Esophagus muscularis mucosa (tissue), 4 donors: Measurements from ENCODE around the gene CSTF1. TPM values are rescaled to one million over a fixed set of nuclear protein-coding genes. Genes with fewer than 3 reads are reported as not detected.

Experiments used
- DNase-seq: peaks from one replicate; pipeline ENCODE4 v3.0.0-alpha.2; 2017; ENCODE audit errors: extremely low spot score
- H3K27ac ChIP-seq, 4 donors: fragments of 200-600 bp; sonication (generic); replicated peaks in 1 of 4; 1 replicate in 3 of 4; 2 replicates in 1 of 4; pipeline ENCODE4 v1.5.1; 2016 to 2019; ENCODE audit warnings: mild to moderate bottlenecking in 1 of 4
- H3K27me3 ChIP-seq, 4 donors: fragments of 200-600 bp; sonication (generic); one replicate each; pipeline versions ENCODE4 v1.5.1 to v1.6.0; 2016 to 2019
- H3K36me3 ChIP-seq, 4 donors: fragments of 200-600 bp; sonication (generic); one replicate each; pipeline ENCODE4 v1.5.1; 2016 to 2019
- H3K4me1 ChIP-seq, 4 donors: fragments of 200-600 bp; sonication (generic); one replicate each; pipeline ENCODE4 v1.5.1; 2016 to 2019
- H3K4me3 ChIP-seq, 4 donors: fragments of 200-600 bp; sonication (generic); 1 replicate in 2 of 4; 2 replicates in 2 of 4; pipeline ENCODE4 v1.5.1; 2016 to 2019; ENCODE audit warnings: mild to moderate bottlenecking in 4 of 4, moderate library complexity in 1 of 4
- H3K9me3 ChIP-seq, 4 donors: fragments of 200-600 bp; sonication (generic); 1 replicate in 3 of 4; 2 replicates in 1 of 4; pipeline ENCODE4 v1.5.1; 2016 to 2019
- EP300 ChIP-seq: sonication (generic); formaldehyde crosslinking; IDR thresholded peaks from one replicate; pipeline ENCODE4 v1.6.1; 2017; ENCODE audit warnings: antibody characterized with exemption
- POLR2A ChIP-seq: fragments of 450-650 bp; IDR thresholded peaks from one replicate; pipeline ENCODE4 v1.6.1; 2017; ENCODE audit warnings: antibody characterized with exemption, moderate library complexity, mild to moderate bottlenecking, low read depth
- POLR2AphosphoS5 ChIP-seq, 2 donors: sonication (generic); formaldehyde crosslinking; IDR thresholded peaks; one replicate each; pipeline ENCODE4 v1.6.1; 2017; ENCODE audit warnings: antibody characterized with exemption in 2 of 2
- WGBS: methylation state at CpG from one replicate; pipeline ENCODE4 v1.1.5; 2018; 5-methylcytosine and 5-hydroxymethylcytosine counted together
- intact Hi-C: fragments of 100-400 bp; cut with DNase I; formaldehyde crosslinking; loops from one replicate; pipeline ENCODE4 v1.15.1; 2023
- total RNA-seq, 4 donors: library from RNA; depleted of rRNA; stranded (reverse); fragments of >200 nt; gene quantifications; one replicate each; pipeline versions ENCODE4 v1.1.0 to v1.2.1, GENCODE V29; 2016
- TF ChIP-seq, protein P1 (sequence below), 3 experiments: fragments of 200-600 bp in 2 of 3; fragments of 450-650 bp in 1 of 3; sonication (generic) in 2 of 3; IDR thresholded peaks; one replicate each; pipeline ENCODE4 v1.5.1; 2017 to 2019; ENCODE audit warnings: antibody characterized with exemption in 3 of 3, mild to moderate bottlenecking in 2 of 3, moderate library complexity in 1 of 3

CSTF1 gene
- total RNA-seq, 4 donors from 2014 or later = 16.2 to 22.9 (median 20.7) TPM

DNA sequence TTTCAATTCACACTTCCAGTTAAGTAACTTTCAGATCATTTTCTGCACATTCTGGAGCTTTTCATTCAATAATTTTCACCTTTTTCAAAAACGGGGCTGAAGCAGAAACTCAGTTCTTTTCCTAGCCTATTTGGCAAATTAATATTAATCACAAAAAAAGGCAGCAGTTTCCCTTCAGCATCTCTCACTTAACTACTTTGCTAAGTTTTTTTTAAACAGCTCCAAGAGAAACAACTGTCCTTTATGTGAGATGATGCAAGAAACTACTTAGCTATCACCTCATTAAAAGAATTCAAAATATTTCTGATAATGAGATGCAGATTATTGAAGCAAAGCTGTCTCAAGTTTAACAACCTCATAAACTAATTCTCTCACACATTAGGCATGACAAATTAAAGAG, 31.4 kb downstream of the CSTF1 start:
- Histone ChIP-seq H3K4me1 (peaks cover 3 to 19% (median 8%) of the 10 kb centered on the region in 4 donors), H3K9me3 (no peaks in the 10 kb centered on the region), H3K36me3 (no peaks in the 10 kb centered on the region), H3K27me3 (no peaks in the 10 kb centered on the region), H3K4me3 (no peak overlapping the region), H3K27ac (no peak overlapping the region)
- WGBS = 32% methylated on average over 1 of the region's 1 CpG
- intact Hi-C loops = no loop called here
- no peak for DNase-seq
- TF ChIP-seq, protein P1, sequence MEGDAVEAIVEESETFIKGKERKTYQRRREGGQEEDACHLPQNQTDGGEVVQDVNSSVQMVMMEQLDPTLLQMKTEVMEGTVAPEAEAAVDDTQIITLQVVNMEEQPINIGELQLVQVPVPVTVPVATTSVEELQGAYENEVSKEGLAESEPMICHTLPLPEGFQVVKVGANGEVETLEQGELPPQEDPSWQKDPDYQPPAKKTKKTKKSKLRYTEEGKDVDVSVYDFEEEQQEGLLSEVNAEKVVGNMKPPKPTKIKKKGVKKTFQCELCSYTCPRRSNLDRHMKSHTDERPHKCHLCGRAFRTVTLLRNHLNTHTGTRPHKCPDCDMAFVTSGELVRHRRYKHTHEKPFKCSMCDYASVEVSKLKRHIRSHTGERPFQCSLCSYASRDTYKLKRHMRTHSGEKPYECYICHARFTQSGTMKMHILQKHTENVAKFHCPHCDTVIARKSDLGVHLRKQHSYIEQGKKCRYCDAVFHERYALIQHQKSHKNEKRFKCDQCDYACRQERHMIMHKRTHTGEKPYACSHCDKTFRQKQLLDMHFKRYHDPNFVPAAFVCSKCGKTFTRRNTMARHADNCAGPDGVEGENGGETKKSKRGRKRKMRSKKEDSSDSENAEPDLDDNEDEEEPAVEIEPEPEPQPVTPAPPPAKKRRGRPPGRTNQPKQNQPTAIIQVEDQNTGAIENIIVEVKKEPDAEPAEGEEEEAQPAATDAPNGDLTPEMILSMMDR (IDR thresholded peaks at IDR 0.05) = no peak
- TF ChIP-seq EP300 (no peak), POLR2A (no peak), POLR2AphosphoS5 (IDR thresholded peaks at IDR 0.05) (no peak)

DNA sequence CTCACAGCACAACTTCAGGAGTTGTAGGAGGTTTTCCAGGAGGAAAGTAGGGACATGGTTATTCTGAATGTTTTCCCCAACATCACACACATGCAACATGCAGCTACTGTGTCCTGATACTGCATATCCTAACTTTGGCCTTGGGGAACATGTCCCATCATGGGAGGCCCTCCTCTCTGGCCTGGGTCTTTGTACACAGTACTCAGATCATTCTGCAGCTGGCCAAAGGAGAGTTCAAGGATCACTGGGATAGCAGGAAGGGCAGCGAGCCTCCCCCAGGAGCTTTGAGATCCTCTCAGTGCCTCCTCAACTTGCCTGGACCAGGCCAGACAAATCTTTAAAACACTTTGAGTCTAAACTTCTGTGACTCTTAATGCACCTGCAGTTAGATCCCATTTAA, 32.5 kb downstream of the CSTF1 start:
- WGBS = 100% methylated on average over 1 of the region's 1 CpG

DNA sequence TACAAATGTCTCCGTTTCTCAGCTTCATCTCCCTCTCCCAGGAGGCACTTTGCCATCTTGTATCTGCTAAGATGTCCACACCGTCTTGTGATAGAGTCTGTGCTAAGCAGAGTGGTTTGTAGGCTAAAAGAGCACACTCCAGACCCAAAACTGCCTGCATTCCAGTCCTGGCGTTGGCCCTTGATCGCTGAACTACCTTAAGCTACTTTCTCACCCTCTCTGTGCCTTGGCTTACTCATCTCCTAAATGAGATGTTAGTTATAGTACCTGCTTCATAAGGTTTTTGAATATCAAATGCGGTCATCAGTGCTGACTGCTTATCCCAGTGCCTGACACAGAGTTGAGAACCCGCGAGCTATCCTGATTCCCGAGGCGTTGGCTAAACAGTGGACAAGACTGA, 33.6 kb downstream of the CSTF1 start:
- no peak overlapping the region for H3K27ac ChIP-seq
- H3K4me1 ChIP-seq = peaks cover 3 to 39% (median 26%) of the 10 kb centered on the region in 4 donors
- TF ChIP-seq, protein P1 (IDR thresholded peaks at IDR 0.05) = no peak
- TF ChIP-seq POLR2A (no peak), POLR2AphosphoS5 (IDR thresholded peaks at IDR 0.05) (no peak)
- no peaks in the 10 kb centered on the region for H3K36me3 ChIP-seq
- 97% methylated on average over 9 of the region's 9 CpGs for WGBS
- no peaks in the 10 kb centered on the region for H3K27me3 ChIP-seq
- intact Hi-C loops = no loop called here
- no peaks in the 10 kb centered on the region for H3K9me3 ChIP-seq
- DNase-seq = no peak
- no peak overlapping the region for H3K4me3 ChIP-seq

More for the DNA sequence above, 32.5 kb downstream of the CSTF1 start:
- Histone ChIP-seq H3K4me1 (peaks cover 3 to 29% (median 15%) of the 10 kb centered on the region in 4 donors), H3K27me3 (no peaks in the 10 kb centered on the region), H3K36me3 (no peaks in the 10 kb centered on the region), H3K27ac (no peak overlapping the region), H3K4me3 (no peak overlapping the region), H3K9me3 (no peaks in the 10 kb centered on the region)
- no peak for DNase-seq
- intact Hi-C loops = no loop called here
- TF ChIP-seq EP300 (no peak), POLR2A (no peak)

DNA sequence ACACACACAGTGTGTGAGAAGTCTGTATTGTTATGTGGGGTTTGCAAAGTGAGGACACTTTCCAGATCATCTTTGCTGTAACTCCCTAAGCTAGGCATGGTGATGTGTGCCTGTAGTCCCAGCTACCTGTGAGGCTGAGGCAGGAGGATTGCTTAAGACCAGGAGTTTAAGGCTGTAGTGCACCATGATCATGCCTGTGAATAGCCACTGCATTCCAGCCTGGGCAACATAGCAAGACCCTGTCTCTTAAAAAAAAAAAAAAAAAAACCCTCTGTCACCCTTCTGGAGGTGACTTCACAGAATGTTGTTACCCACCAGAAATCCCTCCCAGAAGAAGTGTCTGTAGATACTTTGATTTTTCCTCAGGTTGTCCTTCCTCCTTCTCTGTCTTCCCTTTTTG, 34.5 kb downstream of the CSTF1 start:
- peaks cover 3 to 38% (median 27%) of the 10 kb centered on the region in 4 donors for H3K4me1 ChIP-seq
- no peak overlapping the region for H3K27ac ChIP-seq
- intact Hi-C loops = no loop called here
- DNase-seq = no peak
- H3K4me3 ChIP-seq = no peak overlapping the region
- no peak for TF ChIP-seq POLR2A
- TF ChIP-seq, protein P1 (IDR thresholded peaks at IDR 0.05) = no peak
- no peak for TF ChIP-seq POLR2AphosphoS5 (IDR thresholded peaks at IDR 0.05)
- no peaks in the 10 kb centered on the region for H3K9me3 ChIP-seq
- no peaks in the 10 kb centered on the region for H3K36me3 ChIP-seq
- H3K27me3 ChIP-seq = no peaks in the 10 kb centered on the region

DNA sequence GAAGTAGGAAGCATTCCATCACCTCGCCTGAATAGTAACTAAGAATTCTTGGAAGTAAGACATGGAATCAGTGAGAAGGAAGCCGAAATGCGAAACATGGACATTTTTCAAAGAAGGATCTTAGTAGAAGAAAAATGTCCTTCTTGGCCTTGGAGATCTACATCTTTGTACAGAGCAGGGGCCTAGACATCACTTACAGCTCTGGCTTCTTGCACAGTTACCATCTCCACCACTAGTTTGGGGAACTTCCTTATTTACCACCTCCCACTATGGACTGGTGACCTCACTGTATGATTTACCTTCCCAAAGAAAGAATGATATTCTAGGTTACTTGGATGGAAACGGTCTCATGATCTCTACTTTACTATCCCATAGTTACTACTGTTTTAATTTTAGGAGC, 35.4 kb downstream of the CSTF1 start:
- TF ChIP-seq EP300 = no peak
- TF ChIP-seq POLR2A = no peak
- no peak for TF ChIP-seq POLR2AphosphoS5 (IDR thresholded peaks at IDR 0.05)
- TF ChIP-seq, protein P1 (IDR thresholded peaks at IDR 0.05) = no peak
- Histone ChIP-seq H3K9me3 (no peaks in the 10 kb centered on the region), H3K36me3 (no peaks in the 10 kb centered on the region), H3K4me3 (no peak overlapping the region), H3K4me1 (peaks cover 0 to 35% (median 27%) of the 10 kb centered on the region in 4 donors), H3K27me3 (no peaks in the 10 kb centered on the region), H3K27ac (peak overlapping the region in 1 of 4 donors; percentile 15)
- DNase-seq = no peak
- 77% methylated on average over 4 of the region's 4 CpGs for WGBS
- intact Hi-C loops = no loop called here
